Epidermal melanocyte (primary cell): ENCODE data around the gene LAX1.
"Not testable (repeated sequence)": the region's sequence is repeated elsewhere in the genome, so short reads cannot be mapped to it uniquely, and the experiment has no call there.

Experiments used
- DNase-seq: peaks from one replicate; pipeline ENCODE4 v3.0.0; 2011; ENCODE audit warnings: low spot score; ENCODE audit not compliant: insufficient read length

LAX1 gene

DNA sequence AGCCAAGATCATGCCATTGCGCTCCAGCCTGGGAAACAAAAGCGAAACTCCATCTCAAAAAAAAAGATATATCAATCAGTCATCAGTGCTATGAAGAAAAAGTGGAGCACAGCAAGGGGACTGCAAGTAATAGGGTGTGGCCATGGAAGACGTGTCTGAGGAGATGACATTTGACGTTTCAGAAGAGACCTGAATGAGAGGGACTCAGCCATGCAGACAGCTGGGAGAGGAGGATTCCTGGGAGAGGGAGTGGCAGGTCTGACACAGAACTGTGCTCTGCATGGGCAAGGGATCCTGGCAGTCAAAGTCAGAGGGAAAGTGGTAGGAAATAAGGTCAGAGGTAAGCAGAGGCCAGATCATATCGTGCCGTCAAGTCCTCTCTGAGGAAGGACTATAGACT is 3.3 kb downstream of the LAX1 start:
- no peak for DNase-seq

DNA sequence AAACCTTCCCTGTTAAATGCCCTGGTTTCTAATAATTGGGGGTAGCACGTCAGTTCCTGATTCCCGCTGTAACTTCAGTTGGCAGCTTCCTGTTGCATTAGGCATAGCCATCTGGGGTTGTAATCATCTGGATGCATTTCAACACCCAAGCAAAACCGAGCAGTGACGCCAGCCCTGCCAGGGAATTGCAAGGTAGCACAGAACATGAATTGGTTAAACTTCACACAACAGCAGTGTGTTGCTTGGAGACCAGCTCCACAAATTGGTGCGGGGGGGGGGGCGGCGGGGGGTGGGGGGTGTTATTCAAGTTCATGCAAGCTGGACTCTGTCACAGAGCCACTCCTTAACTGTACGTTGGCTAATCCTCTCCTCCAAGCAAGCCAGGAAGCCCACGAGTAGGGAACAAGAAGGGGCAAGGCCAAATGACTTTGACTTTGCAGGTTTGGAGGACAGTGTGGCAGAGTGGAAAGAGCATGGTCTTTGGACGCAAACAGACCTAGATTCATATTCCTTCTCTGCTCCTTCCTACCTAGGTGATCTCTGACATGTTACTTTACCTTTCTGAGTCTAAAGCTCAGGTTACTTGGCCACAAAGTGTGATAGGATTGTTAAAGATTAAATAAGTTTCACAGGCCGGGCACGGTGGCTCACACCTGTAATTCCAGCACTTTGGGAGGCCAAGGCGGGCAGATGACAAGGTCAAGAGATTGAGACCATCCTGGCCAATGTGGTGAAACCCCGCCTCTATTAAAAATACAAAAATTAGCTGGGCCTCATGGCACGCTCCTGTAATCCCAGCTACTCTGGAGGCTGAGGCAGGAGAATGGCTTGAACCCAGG is 4.7 kb downstream of the LAX1 start:
- DNase-seq, result no peak

DNA sequence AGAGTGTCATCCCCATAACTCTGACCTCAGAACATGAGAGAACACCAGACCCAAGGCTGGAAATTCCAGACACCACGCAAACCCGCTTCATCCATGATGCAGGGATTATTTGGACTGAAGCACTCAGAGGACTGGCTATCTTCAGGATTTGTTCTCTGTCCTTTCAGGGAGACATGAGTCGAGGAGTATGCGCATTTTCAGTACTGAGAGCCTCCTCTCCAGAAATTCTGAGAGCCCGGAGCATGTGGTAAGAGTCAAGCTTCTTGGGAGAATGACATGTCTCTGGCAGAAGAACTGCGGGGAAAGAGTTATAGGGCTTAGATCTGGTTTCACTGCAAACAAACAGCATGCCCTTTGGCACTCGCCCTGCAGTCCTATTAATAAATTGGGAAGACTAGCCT is 6.9 kb downstream of the LAX1 start:
- DNase-seq, result no peak

DNA sequence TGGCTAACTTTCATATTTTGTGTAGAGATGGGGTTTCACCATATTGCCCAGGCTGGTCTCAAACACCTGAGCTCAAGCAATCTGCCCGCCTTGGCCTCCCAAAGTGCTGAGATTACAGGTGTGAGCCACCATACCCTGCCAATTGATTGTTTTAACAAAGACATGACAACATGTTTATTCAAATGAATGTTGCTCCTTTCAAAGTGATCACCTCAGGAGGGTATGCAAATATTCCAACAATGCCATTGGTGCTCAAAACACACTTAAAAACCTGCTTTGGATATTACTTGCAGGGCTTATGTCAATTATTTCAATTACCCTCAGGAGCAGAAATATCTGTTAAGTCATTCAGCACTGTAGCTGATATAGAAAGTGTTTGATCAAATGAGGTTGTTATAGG is 7.9 kb downstream of the LAX1 start:
- DNase-seq, result no peak

DNA sequence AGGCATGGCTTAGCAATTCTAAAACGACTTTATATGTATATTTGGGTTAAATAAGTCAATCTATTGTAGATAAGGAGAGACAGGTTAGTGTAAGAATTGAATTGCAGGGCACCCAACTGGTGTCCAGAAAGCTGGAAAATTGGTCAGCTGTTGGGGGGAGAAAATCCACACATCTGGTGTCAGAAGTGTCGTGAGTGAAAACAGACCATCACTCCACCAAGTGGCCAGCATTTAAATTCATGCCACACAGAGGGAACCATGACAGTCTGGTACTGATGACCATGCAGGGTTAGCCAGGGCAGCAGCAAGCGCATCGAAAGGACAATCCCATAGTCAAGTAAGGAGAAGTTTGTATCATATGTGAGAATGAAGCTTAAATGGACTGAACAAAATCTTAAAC is 11.7 kb downstream of the LAX1 start:
- no peak for DNase-seq

DNA sequence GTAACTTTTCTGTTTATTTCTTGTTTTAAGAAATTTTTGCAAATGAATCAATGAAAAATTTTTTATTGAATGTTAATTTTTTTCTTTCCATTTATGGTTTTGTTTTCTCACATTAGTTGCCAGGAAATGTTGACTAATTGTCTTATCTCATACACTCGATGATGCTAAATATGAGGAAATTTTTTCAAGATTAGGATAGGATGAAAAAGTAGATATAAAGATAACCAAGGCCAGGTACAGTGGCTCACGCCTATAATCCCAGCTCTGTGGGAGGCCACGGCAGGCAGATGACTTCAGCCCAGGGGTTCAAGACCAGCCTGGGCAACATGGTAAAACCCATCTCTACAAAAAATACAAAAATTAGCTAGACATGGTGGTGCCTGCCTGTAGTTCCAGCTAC is 12.6 kb downstream of the LAX1 start:
- DNase-seq, result no peak

GRCh38 chr1:203778146-203778545 is 13.2 kb downstream of the LAX1 start:
- DNase-seq, result no peak

DNA sequence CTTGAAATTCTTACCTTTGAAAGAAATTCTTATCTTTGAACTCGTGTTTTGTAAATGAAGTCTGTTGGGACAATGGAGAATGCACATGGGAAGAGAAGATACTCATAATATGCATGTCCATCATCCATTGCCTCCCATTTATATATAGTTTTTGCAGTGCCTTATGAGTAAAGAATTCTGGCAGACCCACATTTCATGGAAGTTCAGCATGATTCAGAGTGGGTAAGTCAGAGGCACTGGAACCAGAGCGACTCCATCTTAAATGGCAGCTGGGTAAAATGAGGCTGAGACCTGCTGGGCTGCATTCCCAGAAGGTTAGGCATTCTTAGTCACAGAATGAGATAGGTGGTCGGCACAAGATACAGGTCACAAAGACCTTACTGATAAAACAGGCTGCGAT is 13.8 kb downstream of the LAX1 start:
- DNase-seq, result no peak

- DNase-seq, result no peak
Observed at GRCh38 chr1:203781962-203782361, 17.0 kb downstream of the LAX1 start.

DNA sequence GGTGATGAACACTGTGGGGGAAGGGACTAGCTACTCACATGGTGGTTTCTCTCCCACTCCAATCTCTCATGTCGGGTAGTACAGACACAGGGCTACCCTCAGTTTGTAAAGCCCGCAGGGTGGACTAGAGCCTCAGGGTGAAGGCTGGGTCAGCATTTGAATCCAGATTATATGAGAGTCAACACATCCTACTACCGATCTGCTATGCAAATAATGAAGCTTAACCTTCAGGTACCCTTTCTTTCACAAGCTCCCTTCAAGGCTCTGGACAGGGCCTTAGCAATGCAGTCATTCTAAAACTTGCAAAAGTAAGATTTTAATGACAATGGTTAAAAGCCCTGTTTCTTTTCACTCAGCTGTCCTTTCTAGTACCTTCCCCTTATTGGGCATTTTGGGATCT is 25.0 kb downstream of the LAX1 start:
- DNase-seq, result no peak

DNA sequence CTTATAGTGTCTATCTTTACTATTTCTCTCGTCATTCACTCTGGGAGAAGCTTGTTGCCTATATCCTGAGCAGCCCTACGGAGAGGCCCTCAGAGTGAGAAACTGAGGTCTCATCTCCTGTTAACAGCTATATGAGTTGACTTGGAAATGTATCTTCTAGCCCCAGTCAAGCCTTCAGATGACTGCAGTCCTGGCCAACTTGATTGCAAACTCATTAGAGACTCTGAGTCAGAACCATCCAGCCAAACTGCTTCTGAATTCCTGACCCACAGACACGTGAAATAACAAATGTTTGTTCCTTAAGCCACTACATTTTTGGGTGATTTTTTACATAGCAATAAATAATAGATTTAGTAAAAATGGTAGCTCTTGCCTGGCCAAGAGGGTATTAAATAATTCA is 26.5 kb downstream of the LAX1 start:
- no peak for DNase-seq

GRCh38 chr1:203792486-203792885 is 27.5 kb downstream of the LAX1 start:
- DNase-seq, result no peak

- DNase-seq, result not testable (repeated sequence)
Observed at GRCh38 chr1:203793561-203793960, 28.6 kb downstream of the LAX1 start.

DNA sequence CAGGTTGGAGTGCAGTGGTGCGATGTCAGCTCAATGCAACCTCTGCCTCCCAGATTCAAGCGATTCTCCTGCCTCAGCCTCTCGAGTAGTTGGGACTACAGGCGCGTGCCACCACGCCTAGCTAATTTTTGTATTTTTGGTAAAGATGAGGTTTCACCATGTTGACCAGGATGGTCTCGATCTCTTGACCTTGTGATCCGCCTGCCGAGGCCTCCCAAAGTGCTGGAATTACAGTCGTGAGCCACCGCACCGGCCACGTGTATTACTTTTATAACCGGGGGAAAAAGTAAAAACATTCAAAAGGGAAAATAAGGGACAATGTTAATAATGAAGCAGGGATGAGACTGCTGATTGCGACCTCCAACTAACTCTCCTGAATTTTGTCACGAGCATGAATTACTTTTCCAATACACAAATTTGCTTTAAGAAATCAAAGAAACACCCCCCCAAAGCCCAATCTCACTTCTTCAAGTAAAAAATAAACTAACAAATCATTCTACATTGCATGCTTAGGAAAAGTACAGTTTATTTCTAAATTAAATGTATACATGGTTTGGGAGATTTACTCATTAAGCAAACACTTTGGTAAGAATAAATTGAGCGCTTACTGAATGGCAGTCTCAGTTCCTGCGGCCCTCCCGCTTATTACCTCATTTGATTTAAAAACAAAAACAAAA is 29.9 kb downstream of the LAX1 start:
- no peak for DNase-seq

- peak; percentile 95 for DNase-seq
Observed at GRCh38 chr1:203795441-203796235, 30.7 kb downstream of the LAX1 start, which contains the start of the genes ZBED6 and ZC3H11A. Gene ZBED6, plus strand, starts transcription at chr1:203795623. Its CDS starts 1,900 bp downstream, at chr1:203797523. Gene ZC3H11A, plus strand, starts transcription at chr1:203795623. Its CDS starts 21,448 bp downstream, at chr1:203817071.

GRCh38 chr1:203796236-203796605 is 31.2 kb downstream of the LAX1 start:
- no peak for DNase-seq

DNA sequence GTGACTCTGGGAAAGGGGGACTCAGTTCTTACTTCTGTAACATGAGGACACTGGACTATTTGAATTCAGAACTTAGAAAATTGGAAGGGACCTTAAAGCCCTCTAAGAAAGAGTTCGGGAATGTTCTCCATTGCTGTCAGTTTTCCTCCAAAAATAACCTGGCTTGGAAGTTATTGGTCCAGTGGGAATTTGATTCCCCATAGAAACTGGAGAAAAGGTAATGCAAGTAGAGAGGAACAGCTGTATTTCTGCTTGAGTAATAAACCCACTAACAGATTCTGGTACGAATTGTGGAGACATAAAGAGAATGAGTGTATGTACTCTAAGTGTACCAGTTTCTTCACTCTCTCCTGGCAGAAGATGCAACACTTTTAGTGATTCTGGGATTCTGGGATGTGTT is 32.2 kb downstream of the LAX1 start:
- DNase-seq, result no peak

DNA sequence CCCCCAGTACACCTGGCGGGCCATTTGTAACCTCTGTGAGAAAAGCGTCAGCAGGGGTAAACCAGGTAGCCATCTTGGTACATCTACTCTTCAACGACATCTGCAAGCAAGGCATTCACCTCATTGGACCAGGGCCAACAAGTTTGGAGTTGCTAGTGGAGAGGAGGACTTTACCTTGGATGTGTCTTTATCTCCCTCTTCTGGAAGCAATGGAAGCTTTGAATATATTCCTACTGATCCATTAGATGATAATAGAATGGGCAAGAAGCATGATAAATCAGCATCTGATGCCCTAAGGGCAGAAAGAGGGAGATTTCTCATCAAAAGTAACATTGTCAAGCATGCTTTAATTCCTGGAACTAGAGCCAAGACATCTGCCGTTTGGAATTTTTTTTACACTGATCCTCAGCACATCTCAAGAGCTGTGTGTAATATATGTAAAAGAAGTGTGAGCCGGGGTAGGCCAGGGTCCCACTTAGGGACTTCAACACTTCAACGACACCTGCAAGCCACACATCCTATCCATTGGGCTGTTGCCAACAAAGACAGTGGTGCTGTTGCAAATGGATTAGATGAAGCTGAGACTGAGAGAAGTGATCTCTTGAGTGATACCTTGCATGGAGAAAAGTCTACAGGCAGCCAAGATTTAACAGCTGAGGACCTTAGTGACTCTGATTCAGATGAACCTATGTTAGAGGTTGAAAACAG is 33.1 kb downstream of the LAX1 start:
- peak; percentile 47 for DNase-seq

DNA sequence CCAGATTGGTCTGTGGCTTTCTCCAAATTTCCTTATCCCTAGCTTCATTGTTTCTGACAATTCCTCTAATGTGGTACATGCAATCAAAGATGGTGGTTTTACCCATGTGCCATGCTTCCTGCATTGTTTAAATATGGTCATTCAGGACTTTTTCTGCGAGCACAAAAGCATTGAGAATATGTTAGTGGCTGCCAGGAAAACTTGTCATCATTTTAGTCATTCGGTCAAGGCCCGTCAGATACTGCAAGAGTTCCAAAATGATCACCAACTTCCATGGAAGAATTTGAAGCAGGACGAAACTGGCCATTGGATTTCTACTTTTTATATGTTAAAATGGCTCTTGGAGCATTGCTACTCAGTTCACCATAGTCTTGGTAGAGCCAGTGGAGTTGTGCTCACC is 34.2 kb downstream of the LAX1 start:
- no peak for DNase-seq

GRCh38 chr1:203799971-203800370 is 35.0 kb downstream of the LAX1 start:
- no peak for DNase-seq

GRCh38 chr1:203805689-203806088 is 40.7 kb downstream of the LAX1 start:
- DNase-seq, result no peak
